Thoracic aorta (tissue), 2 donors: Measurements from ENCODE around the gene DPYD. TPM values are rescaled to one million over a fixed set of nuclear protein-coding genes. Genes with fewer than 3 reads are reported as not detected.

Experiments
- ATAC-seq: fragments of 150-250 bp; one replicate; pipeline ENCODE4 v1.8.0; 2017; ENCODE audit warnings: low read depth; ENCODE audit not compliant: insufficient number of reproducible peaks, low FRiP score
- DNase-seq: peaks from one replicate; pipeline ENCODE4 v3.0.0-alpha.2; 2020; ENCODE audit warnings: low spot score
- H3K27ac ChIP-seq, 2 donors: fragments of 200-600 bp; sonication (generic); 1 replicate in 1 of 2; 2 replicates in 1 of 2; pipeline ENCODE4 v1.5.1; 2016; ENCODE audit warnings: mild to moderate bottlenecking in 2 of 2, moderate library complexity in 2 of 2
- H3K27me3 ChIP-seq: fragments of 200-600 bp; sonication (generic); replicated peaks from 2 replicates; pipeline ENCODE4 v1.6.0; 2016; ENCODE audit warnings: mild to moderate bottlenecking; ENCODE audit not compliant: insufficient read depth
- H3K36me3 ChIP-seq: fragments of 200-600 bp; sonication (generic); one replicate; pipeline ENCODE4 v1.5.1; 2016
- H3K4me1 ChIP-seq, 2 donors: fragments of 200-600 bp; sonication (generic); 1 replicate in 1 of 2; 2 replicates in 1 of 2; pipeline versions ENCODE4 v1.5.1 to v1.6.0; 2016; ENCODE audit warnings: low read depth in 2 of 2, mild to moderate bottlenecking in 1 of 2; ENCODE audit not compliant: control insufficient read depth in 1 of 2
- H3K4me3 ChIP-seq: fragments of 200-600 bp; sonication (generic); 2 replicates; pipeline ENCODE4 v1.5.1; 2016; ENCODE audit warnings: mild to moderate bottlenecking
- H3K9me3 ChIP-seq: fragments of 200-600 bp; sonication (generic); 2 replicates; pipeline ENCODE4 v1.5.1; 2016
- CTCF ChIP-seq: fragments of 200-600 bp; sonication (generic); IDR thresholded peaks from one replicate; pipeline ENCODE4 v1.5.1; 2019; ENCODE audit warnings: antibody characterized with exemption
- total RNA-seq, 2 donors: library from RNA; depleted of rRNA; stranded (reverse); fragments of >200 nt; gene quantifications; one replicate each; pipeline versions ENCODE4 v1.1.0 to v1.2.3, GENCODE V29; 2016

The DPYD gene
- total RNA-seq, 2 donors from 2014 or later: 29.1 to 44.2 TPM

GRCh38 chr1:97304366-97304765, 616.5 kb downstream of the DPYD start:
- H3K36me3 ChIP-seq: no peaks in the 10 kb centered on the region
- H3K27ac ChIP-seq: no peak overlapping the region
- H3K4me3 ChIP-seq: no peak overlapping the region
- H3K4me1 ChIP-seq: no peaks in the 10 kb centered on the region
- no peaks in the 10 kb centered on the region for H3K27me3 ChIP-seq
- DNase-seq (no peak), ATAC-seq (no peak)
- TF ChIP-seq CTCF: no peak
- no peaks in the 10 kb centered on the region for H3K9me3 ChIP-seq

GRCh38 chr1:97298966-97299365, 621.9 kb downstream of the DPYD start:
- H3K9me3 ChIP-seq: no peaks in the 10 kb centered on the region
- H3K27me3 ChIP-seq: no peaks in the 10 kb centered on the region
- no peak overlapping the region for H3K4me3 ChIP-seq
- DNase-seq (no peak), ATAC-seq (no peak)
- no peaks in the 10 kb centered on the region for H3K4me1 ChIP-seq
- H3K36me3 ChIP-seq: no peaks in the 10 kb centered on the region
- H3K27ac ChIP-seq: no peak overlapping the region
- no peak for TF ChIP-seq CTCF

GRCh38 chr1:97297611-97298010, 623.2 kb downstream of the DPYD start:
- H3K4me3 ChIP-seq: no peak overlapping the region
- ATAC-seq: no peak
- DNase-seq: no peak
- H3K4me1 ChIP-seq: no peaks in the 10 kb centered on the region
- H3K27ac ChIP-seq: no peak overlapping the region
- H3K36me3 ChIP-seq: no peaks in the 10 kb centered on the region
- no peak for TF ChIP-seq CTCF
- no peaks in the 10 kb centered on the region for H3K27me3 ChIP-seq
- H3K9me3 ChIP-seq: no peaks in the 10 kb centered on the region

- H3K36me3 ChIP-seq: no peaks in the 10 kb centered on the region
- no peak for TF ChIP-seq CTCF
- H3K4me1 ChIP-seq: peaks cover 0 to 7% of the 10 kb centered on the region in 2 donors
- H3K4me3 ChIP-seq: no peak overlapping the region
- ATAC-seq (no peak), DNase-seq (no peak)
- H3K27ac ChIP-seq: no peak overlapping the region
- H3K27me3 ChIP-seq: no peaks in the 10 kb centered on the region
- H3K9me3 ChIP-seq: no peaks in the 10 kb centered on the region
These were observed 638.9 kb downstream of the DPYD start for GRCh38 chr1:97281962-97282361.

GRCh38 chr1:97277891-97278654, 642.8 kb downstream of the DPYD start:
- no peak overlapping the region for H3K4me3 ChIP-seq
- H3K9me3 ChIP-seq: no peaks in the 10 kb centered on the region
- H3K27me3 ChIP-seq: no peaks in the 10 kb centered on the region
- H3K36me3 ChIP-seq: no peaks in the 10 kb centered on the region
- no peak for TF ChIP-seq CTCF
- no peak for ATAC-seq
- peak overlapping the region in 1 of 2 donors; percentile 8 for H3K27ac ChIP-seq
- DNase-seq: no peak
- peaks cover 0 to 7% of the 10 kb centered on the region in 2 donors for H3K4me1 ChIP-seq
